CD14-positive monocyte (primary cell): ENCODE measurements around the gene CCL18. TPM values are rescaled to one million over a fixed set of nuclear protein-coding genes. Genes with fewer than 3 reads are reported as not detected.
"Not testable (repeated sequence)": the region's sequence is repeated elsewhere in the genome, so short reads cannot be mapped to it uniquely, and the experiment has no call there.

Source experiments
- DNase-seq, 3 donors: peaks; one replicate each; pipeline ENCODE4 v3.0.0-alpha.2; 2011 to 2022
- H2AFZ ChIP-seq: 2 replicates; pipeline ENCODE4 v1.6.0; 2012; ENCODE audit warnings: mild to moderate bottlenecking, low read depth, low read length, inconsistent platforms; ENCODE audit not compliant: insufficient read depth, poor library complexity, severe bottlenecking
- H3K27ac ChIP-seq, 2 donors: 1 replicate in 1 of 2; 2 replicates in 1 of 2; pipeline ENCODE4 v1.5.1; 2012 to 2013; ENCODE audit warnings: low read length in 2 of 2, control low read depth in 1 of 2, inconsistent platforms in 1 of 2, low read depth in 1 of 2, mild to moderate bottlenecking in 1 of 2
- H3K27me3 ChIP-seq, 2 donors: one replicate each; pipeline versions ENCODE4 v1.6.0 to v1.6.1; 2011 to 2013; ENCODE audit warnings: low read length in 2 of 2; ENCODE audit not compliant: control insufficient read depth in 2 of 2, insufficient read depth in 2 of 2
- H3K36me3 ChIP-seq, 2 donors: replicated peaks in 1 of 2; 1 replicate in 1 of 2; 2 replicates in 1 of 2; pipeline versions ENCODE4 v1.5.1 to v1.6.1; 2012 to 2013; ENCODE audit warnings: low read length in 2 of 2, control low read depth in 1 of 2, inconsistent platforms in 1 of 2, mild to moderate bottlenecking in 1 of 2; ENCODE audit not compliant: insufficient read depth in 2 of 2, control insufficient read depth in 1 of 2
- H3K4me1 ChIP-seq, 2 donors: 1 replicate in 1 of 2; 2 replicates in 1 of 2; pipeline versions ENCODE4 v1.5.1 to v1.6.1; 2012 to 2013; ENCODE audit warnings: low read length in 2 of 2, control low read depth in 1 of 2, inconsistent platforms in 1 of 2, mild to moderate bottlenecking in 1 of 2, moderate library complexity in 1 of 2; ENCODE audit not compliant: insufficient read depth in 2 of 2, control insufficient read depth in 1 of 2
- H3K4me2 ChIP-seq: replicated peaks from 2 replicates; pipeline ENCODE3; 2012; ENCODE audit warnings: low read length, moderate library complexity, mild to moderate bottlenecking; ENCODE audit not compliant: poor library complexity, severe bottlenecking; ENCODE audit errors: extremely low read depth
- H3K4me3 ChIP-seq, 3 experiments: fragments of 200-600 bp in 1 of 3; sonication (generic) in 1 of 3; replicated peaks in 1 of 3; 1 replicate in 2 of 3; 2 replicates in 1 of 3; pipeline ENCODE4 v1.5.1; 2011 to 2013; ENCODE audit warnings: low read length in 3 of 3, mild to moderate bottlenecking in 3 of 3, control low read depth in 2 of 3, low read depth in 2 of 3, inconsistent platforms in 1 of 3, moderate library complexity in 1 of 3
- H3K79me2 ChIP-seq: 2 replicates; pipeline ENCODE4 v1.6.0; 2012; ENCODE audit warnings: mild to moderate bottlenecking, control low read depth, inconsistent platforms, low read length, moderate library complexity; ENCODE audit not compliant: insufficient read depth
- H3K9ac ChIP-seq: 2 replicates; pipeline ENCODE4 v1.6.0; 2017; ENCODE audit warnings: low read length, mild to moderate bottlenecking; ENCODE audit not compliant: insufficient read depth, poor library complexity, severe bottlenecking
- H3K9me3 ChIP-seq, 2 donors: replicated peaks in 1 of 2; 1 replicate in 1 of 2; 2 replicates in 1 of 2; pipeline versions ENCODE4 v1.5.1 to v1.6.1; 2012 to 2013; ENCODE audit warnings: low read length in 2 of 2, control low read depth in 1 of 2; ENCODE audit not compliant: control insufficient read depth in 1 of 2, insufficient read depth in 1 of 2
- H4K20me1 ChIP-seq: 2 replicates; pipeline ENCODE4 v1.6.0; 2012; ENCODE audit warnings: mild to moderate bottlenecking, low read length, control low read depth, moderate library complexity; ENCODE audit not compliant: insufficient read depth
- H3K27ac Mint-ChIP-seq, 7 donors: one replicate each; pipeline ENCODE4 v1.8.0; 2020; ENCODE audit warnings: mild to moderate bottlenecking in 7 of 7, mixed read lengths in 7 of 7, moderate library complexity in 6 of 7, inconsistent platforms in 2 of 7
- H3K27me3 Mint-ChIP-seq, 3 donors: one replicate each; pipeline ENCODE4 v1.8.0; 2021 to 2022; ENCODE audit warnings: low read depth in 3 of 3, mild to moderate bottlenecking in 3 of 3, mixed read lengths in 3 of 3, moderate library complexity in 3 of 3, inconsistent platforms in 1 of 3
- H3K36me3 Mint-ChIP-seq, 2 donors: one replicate each; pipeline ENCODE4 v1.8.0; 2020; ENCODE audit warnings: mixed read lengths in 2 of 2, inconsistent platforms in 1 of 2, mild to moderate bottlenecking in 1 of 2
- H3K4me1 Mint-ChIP-seq: one replicate; pipeline ENCODE4 v1.8.0; 2020; ENCODE audit warnings: mild to moderate bottlenecking, mixed read lengths
- H3K4me3 Mint-ChIP-seq, 2 donors: one replicate each; pipeline ENCODE4 v1.8.0; 2020; ENCODE audit warnings: mild to moderate bottlenecking in 2 of 2, mixed read lengths in 2 of 2, moderate library complexity in 1 of 2
- H3K9me3 Mint-ChIP-seq, 7 donors: one replicate each; pipeline ENCODE4 v1.8.0; 2020 to 2022; ENCODE audit warnings: mixed read lengths in 7 of 7, mild to moderate bottlenecking in 6 of 7, moderate library complexity in 6 of 7, inconsistent platforms in 2 of 7
- WGBS: methylation state at CpG from one replicate; pipeline ENCODE4 v1.1.5; 2013; ENCODE audit warnings: missing lambda C conversion rate; ENCODE audit not compliant: insufficient coverage; 5-methylcytosine and 5-hydroxymethylcytosine counted together
- intact Hi-C, 2 donors: fragments of 100-400 bp; cut with micrococcal nuclease; formaldehyde crosslinking; loops; one replicate each; pipeline versions ENCODE4 v1.15.0 to v1.15.1; 2023
- polyA plus RNA-seq, 3 donors: library from polyadenylated mRNA; depleted of rRNA in 1 of 3; unstranded in 2 of 3; stranded (reverse) in 1 of 3; fragments of 300-500 nt in 2 of 3; fragments of >200 nt in 1 of 3; fragmentation: Illumina TruSeq in 2 of 3; gene quantifications; 1 replicate in 2 of 3; 2 replicates in 1 of 3; pipeline ENCODE4 v1.2.3, GENCODE V29; 2012 to 2021
- TF ChIP-seq, protein P1 (sequence below): fragments of 200-600 bp; IDR thresholded peaks from one replicate; pipeline ENCODE4 v1.8.0; 2022; ENCODE audit warnings: antibody characterized with exemption, mild to moderate bottlenecking

CCL18 gene
- polyA plus RNA-seq, 3 donors = not detected

- peaks cover 0 to 2% (median 0%) of the 10 kb centered on the region in 7 donors for H3K9me3 Mint-ChIP-seq
- H3K27ac Mint-ChIP-seq = no peak overlapping the region
- H3K4me1 ChIP-seq = peaks cover 10 to 20% of the 10 kb centered on the region in 2 donors
- no peak overlapping the region for H3K4me2 ChIP-seq
- H4K20me1 ChIP-seq = no peaks in the 10 kb centered on the region
- WGBS = 100% methylated on average over 1 of the region's 1 CpG
- no peaks in the 10 kb centered on the region for H3K36me3 ChIP-seq
- no peak overlapping the region for H3K27ac ChIP-seq
- H3K9ac ChIP-seq = no peak overlapping the region
- peaks cover 2 to 3% (median 3%) of the 10 kb centered on the region in 3 donors for H3K27me3 Mint-ChIP-seq
- TF ChIP-seq, protein P1, sequence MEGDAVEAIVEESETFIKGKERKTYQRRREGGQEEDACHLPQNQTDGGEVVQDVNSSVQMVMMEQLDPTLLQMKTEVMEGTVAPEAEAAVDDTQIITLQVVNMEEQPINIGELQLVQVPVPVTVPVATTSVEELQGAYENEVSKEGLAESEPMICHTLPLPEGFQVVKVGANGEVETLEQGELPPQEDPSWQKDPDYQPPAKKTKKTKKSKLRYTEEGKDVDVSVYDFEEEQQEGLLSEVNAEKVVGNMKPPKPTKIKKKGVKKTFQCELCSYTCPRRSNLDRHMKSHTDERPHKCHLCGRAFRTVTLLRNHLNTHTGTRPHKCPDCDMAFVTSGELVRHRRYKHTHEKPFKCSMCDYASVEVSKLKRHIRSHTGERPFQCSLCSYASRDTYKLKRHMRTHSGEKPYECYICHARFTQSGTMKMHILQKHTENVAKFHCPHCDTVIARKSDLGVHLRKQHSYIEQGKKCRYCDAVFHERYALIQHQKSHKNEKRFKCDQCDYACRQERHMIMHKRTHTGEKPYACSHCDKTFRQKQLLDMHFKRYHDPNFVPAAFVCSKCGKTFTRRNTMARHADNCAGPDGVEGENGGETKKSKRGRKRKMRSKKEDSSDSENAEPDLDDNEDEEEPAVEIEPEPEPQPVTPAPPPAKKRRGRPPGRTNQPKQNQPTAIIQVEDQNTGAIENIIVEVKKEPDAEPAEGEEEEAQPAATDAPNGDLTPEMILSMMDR = no peak
- H3K36me3 Mint-ChIP-seq = no peaks in the 10 kb centered on the region
- no peaks in the 10 kb centered on the region for H3K79me2 ChIP-seq
- no peak overlapping the region for H2AFZ ChIP-seq
- H3K4me3 Mint-ChIP-seq = no peak overlapping the region
- no peak for DNase-seq
- no peak overlapping the region for H3K4me3 ChIP-seq
- no peaks in the 10 kb centered on the region for H3K9me3 ChIP-seq
- intact Hi-C loops = no loop called here
- H3K4me1 Mint-ChIP-seq = peaks cover 24% of the 10 kb centered on the region
- no peaks in the 10 kb centered on the region for H3K27me3 ChIP-seq
These were observed 31.9 kb downstream of the CCL18 start for GRCh38 chr17:36095992-36096391.

- H3K4me3 Mint-ChIP-seq, H3K9ac ChIP-seq, H3K4me3 ChIP-seq, intact Hi-C loops, H4K20me1 ChIP-seq, H3K27me3 ChIP-seq, H3K9me3 Mint-ChIP-seq, DNase-seq, H2AFZ ChIP-seq, H3K4me2 ChIP-seq, H3K79me2 ChIP-seq, H3K9me3 ChIP-seq, H3K36me3 Mint-ChIP-seq, H3K36me3 ChIP-seq, H3K27ac ChIP-seq, H3K27me3 Mint-ChIP-seq: not testable (repeated sequence)
- peaks cover 18 to 20% of the 10 kb centered on the region in 2 donors for H3K4me1 ChIP-seq
- no CpG with 5 or more reads among the region's 1 CpG for WGBS
- Mint-ChIP-seq H3K27ac (peak overlapping the region in 1 of 7 donors; percentile 78), H3K4me1 (peaks cover 19% of the 10 kb centered on the region)
These were observed 34.9 kb downstream of the CCL18 start for GRCh38 chr17:36099004-36099403.

DNA sequence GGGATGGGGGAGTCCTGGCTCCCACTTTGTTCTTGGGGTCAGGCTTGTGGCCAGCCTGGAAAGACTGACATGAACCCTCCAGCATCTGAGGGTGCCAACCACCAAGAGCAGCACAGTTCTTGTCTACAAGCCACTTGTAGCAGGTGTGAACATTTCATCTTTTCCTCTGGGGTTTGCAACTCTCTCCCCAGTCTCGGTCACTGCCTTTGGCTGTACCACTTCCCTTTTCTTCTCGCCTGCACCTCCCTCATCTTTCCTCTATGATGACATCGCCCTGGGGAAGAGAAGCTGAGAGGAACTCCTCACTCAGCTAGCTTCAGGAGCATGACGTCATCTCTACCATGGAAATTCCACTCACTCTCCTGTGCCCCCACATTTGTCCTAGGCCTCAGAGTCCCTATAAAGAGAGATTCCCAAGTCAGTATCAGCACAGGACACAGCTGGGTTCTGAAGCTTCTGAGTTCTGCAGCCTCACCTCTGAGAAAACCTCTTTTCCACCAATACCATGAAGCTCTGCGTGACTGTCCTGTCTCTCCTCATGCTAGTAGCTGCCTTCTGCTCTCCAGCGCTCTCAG is 39.4 kb downstream of the CCL18 start, which contains the start of gene CCL4:
TSS of gene CCL4 (plus strand) at position 427 of the 575 bp plus-strand sequence. CDS start at position 506, 79 bp downstream.
- Histone ChIP-seq H3K4me1 (peaks cover 62 to 63% of the 10 kb centered on the region in 2 donors), H3K27ac (peak within 1 kb of the TSS; percentile 39 to 48), H3K4me2 (peak within 1 kb of the TSS; percentile 21)
- Mint-ChIP-seq H3K27ac (peak within 1 kb of the TSS; percentile 81 to 96 (median 91)), H3K4me3 (peak within 1 kb of the TSS; percentile 53 to 67), H3K4me1 (peaks cover 57% of the 10 kb centered on the region)
- H3K36me3 ChIP-seq, H3K4me3 ChIP-seq, H3K27me3 ChIP-seq, H3K36me3 Mint-ChIP-seq, H3K27me3 Mint-ChIP-seq, H3K9me3 Mint-ChIP-seq, intact Hi-C loops, H4K20me1 ChIP-seq, H3K79me2 ChIP-seq, H3K9ac ChIP-seq, H3K9me3 ChIP-seq, H2AFZ ChIP-seq: not testable (repeated sequence)
- 67% methylated on average over 1 of the region's 6 CpGs for WGBS
- DNase-seq = peak; percentile 59 to 96 (median 84)

DNA sequence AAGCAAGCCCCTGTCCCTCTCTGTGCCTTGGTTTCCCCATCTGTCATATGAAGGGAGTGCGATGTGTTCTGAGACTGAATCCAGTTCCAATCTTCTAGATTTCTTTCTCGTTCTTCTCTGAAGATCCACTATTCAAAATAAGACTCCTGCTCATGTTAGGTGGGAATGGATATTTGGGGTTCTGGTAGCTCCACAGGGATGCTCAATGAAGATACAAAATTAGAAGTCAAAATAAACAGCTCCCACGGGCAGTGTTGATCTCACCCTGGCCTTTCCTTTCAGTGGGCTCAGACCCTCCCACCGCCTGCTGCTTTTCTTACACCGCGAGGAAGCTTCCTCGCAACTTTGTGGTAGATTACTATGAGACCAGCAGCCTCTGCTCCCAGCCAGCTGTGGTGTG is 40.2 kb downstream of the CCL18 start:
- WGBS = no CpG with 5 or more reads among the region's 7 CpGs
- H3K4me3 Mint-ChIP-seq = peak overlapping the region; percentile 53 to 67

More for the DNA sequence above, 40.2 kb downstream of the CCL18 start:
- H3K9me3 ChIP-seq, intact Hi-C loops, H3K9ac ChIP-seq, H2AFZ ChIP-seq, H3K27me3 ChIP-seq, H3K79me2 ChIP-seq, H3K9me3 Mint-ChIP-seq, H3K4me3 ChIP-seq, DNase-seq, H3K36me3 Mint-ChIP-seq, H4K20me1 ChIP-seq, H3K27me3 Mint-ChIP-seq, H3K36me3 ChIP-seq: not testable (repeated sequence)
- H3K4me1 Mint-ChIP-seq = peaks cover 63% of the 10 kb centered on the region
- peaks cover 67% of the 10 kb centered on the region in 2 donors for H3K4me1 ChIP-seq
- H3K27ac ChIP-seq = peak overlapping the region in 1 of 2 donors; percentile 33
- H3K27ac Mint-ChIP-seq = peak overlapping the region; percentile 64 to 96 (median 87)
- peak overlapping the region; percentile 21 for H3K4me2 ChIP-seq
